ENCODE data around the gene CDKN1A. TPM values are rescaled to one million over a fixed set of nuclear protein-coding genes. Genes with fewer than 3 reads are reported as not detected.

CDKN1A gene
- 267 and 277 TPM in 2 replicates for total RNA-seq

DNA sequence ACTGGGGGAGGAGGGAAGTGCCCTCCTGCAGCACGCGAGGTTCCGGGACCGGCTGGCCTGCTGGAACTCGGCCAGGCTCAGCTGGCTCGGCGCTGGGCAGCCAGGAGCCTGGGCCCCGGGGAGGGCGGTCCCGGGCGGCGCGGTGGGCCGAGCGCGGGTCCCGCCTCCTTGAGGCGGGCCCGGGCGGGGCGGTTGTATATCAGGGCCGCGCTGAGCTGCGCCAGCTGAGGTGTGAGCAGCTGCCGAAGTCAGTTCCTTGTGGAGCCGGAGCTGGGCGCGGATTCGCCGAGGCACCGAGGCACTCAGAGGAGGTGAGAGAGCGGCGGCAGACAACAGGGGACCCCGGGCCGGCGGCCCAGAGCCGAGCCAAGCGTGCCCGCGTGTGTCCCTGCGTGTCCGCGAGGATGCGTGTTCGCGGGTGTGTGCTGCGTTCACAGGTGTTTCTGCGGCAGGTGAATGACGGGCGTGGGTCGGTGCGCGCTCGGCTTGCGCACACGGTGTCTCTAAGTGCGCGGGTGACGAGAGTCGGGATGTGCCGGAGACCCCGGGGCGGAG is at the start of gene CDKN1A:
TSS of gene CDKN1A (plus strand) at position 227 of the 555 bp plus-strand sequence. CDS start 5,388 bp downstream, outside the sequence.

DNA sequence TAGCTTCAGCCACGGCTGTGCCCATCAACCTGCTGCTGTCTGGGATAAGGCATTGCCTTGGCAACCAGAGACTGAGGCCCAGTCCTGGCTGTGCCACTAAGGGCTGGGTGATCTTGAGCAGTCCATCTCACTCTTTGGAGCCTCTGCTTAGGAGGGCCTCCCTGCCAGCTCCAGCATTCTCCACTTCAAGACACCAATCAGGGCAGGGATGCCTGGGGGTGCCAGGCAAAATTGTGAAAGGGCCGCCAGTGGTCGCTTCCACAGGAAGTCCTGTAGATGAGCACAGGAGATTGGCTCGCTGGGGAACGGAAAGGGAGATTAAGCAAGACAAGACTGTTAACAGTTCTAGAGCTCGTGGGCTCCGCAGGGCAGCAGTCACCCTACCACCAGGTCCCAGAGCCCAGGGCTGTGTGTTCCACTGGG is 19.0 kb downstream of the CDKN1A start, which contains the start of gene RAB44:
TSS of gene RAB44 (plus strand) at position 346 of the 423 bp plus-strand sequence. CDS start 6,410 bp downstream, outside the sequence.

Other genes with a start within 250 kb of the CDKN1A start
- gene PXT1, start 235.9 kb upstream of the CDKN1A start, total RNA-seq, result not detected in 2 replicates
- gene KCTD20, start 235.7 kb upstream of the CDKN1A start, total RNA-seq, result 37.5 and 40.9 TPM in 2 replicates
- 14.9 and 18.0 TPM in 2 replicates for gene STK38, start 131.2 kb upstream of the CDKN1A start, total RNA-seq
- gene SRSF3, start 84.4 kb upstream of the CDKN1A start, total RNA-seq, result 112 and 130 TPM in 2 replicates
- under 0.01 TPM in 1 of 2 replicates, not detected in the other for gene RAB44, start 19.1 kb downstream of the CDKN1A start, total RNA-seq
- not detected in 2 replicates for gene CPNE5, start 160.7 kb downstream of the CDKN1A start, total RNA-seq
- gene PPIL1, start 196.1 kb downstream of the CDKN1A start, total RNA-seq, result 35.5 and 37.9 TPM in 2 replicates
- gene C6orf89, start 207.2 kb downstream of the CDKN1A start, total RNA-seq, result 25.7 and 28.4 TPM in 2 replicates

Measured in bronchus fibroblast of lung (primary cell).